A673 (cell line): ENCODE data around the gene PTH1R.

Source experiments
- EZH2 ChIP-seq: fragments of 200-600 bp; sonication (generic); IDR thresholded peaks from 2 replicates; pipeline ENCODE4 v1.6.1; 2017; ENCODE audit warnings: borderline replicate concordance, low read depth, mild to moderate bottlenecking, mixed read lengths, antibody characterized with exemption, low read length; ENCODE audit not compliant: poor library complexity, severe bottlenecking
- TF ChIP-seq, protein P1 (sequence below): fragments of 300-800, 200-600 bp; sonication (generic); conservative IDR thresholded peaks from 2 replicates; pipeline ENCODE4 v1.5.1; 2017; ENCODE audit warnings: low read depth, mild to moderate bottlenecking, antibody characterized with exemption, low read length, moderate library complexity, mixed read lengths

DNA sequence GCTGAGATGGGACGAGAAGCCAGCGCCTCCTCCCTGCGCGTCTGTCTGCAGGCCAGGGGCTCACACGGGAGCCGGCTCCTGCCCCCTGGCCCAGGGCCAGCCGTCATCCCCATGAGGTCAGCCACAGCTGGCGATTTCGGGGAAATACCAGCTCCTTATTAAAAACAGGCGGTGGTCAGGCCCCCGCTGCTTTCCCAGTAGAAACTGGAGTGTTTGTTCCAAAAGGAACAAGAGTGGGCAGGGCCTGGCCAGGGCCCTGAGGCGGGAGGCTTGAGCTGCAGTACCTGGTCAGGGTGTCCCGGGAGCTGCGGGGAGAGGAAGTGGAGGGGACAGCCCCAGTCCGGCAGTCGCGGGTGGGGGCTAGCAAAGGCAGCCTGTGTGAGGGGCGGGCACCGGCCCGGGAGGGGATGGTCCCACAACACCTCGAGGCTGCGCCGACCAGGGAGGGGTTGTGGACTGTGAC is 32.1 kb upstream of the PTH1R start:
- TF ChIP-seq, protein P1, sequence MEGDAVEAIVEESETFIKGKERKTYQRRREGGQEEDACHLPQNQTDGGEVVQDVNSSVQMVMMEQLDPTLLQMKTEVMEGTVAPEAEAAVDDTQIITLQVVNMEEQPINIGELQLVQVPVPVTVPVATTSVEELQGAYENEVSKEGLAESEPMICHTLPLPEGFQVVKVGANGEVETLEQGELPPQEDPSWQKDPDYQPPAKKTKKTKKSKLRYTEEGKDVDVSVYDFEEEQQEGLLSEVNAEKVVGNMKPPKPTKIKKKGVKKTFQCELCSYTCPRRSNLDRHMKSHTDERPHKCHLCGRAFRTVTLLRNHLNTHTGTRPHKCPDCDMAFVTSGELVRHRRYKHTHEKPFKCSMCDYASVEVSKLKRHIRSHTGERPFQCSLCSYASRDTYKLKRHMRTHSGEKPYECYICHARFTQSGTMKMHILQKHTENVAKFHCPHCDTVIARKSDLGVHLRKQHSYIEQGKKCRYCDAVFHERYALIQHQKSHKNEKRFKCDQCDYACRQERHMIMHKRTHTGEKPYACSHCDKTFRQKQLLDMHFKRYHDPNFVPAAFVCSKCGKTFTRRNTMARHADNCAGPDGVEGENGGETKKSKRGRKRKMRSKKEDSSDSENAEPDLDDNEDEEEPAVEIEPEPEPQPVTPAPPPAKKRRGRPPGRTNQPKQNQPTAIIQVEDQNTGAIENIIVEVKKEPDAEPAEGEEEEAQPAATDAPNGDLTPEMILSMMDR = no peak
- no peak for TF ChIP-seq EZH2
